Upper lobe of left lung (tissue), 6 donors: Measurements from ENCODE around the gene CBX2. TPM values are rescaled to one million over a fixed set of nuclear protein-coding genes. Genes with fewer than 3 reads are reported as not detected.

Experiments used
- ATAC-seq, 2 donors: fragments of 200-7000 bp; cut with Tn5 transposase; one replicate each; pipeline ENCODE4 v1.9.1; 2022; ENCODE audit warnings: mild to moderate bottlenecking in 2 of 2, moderate library complexity in 2 of 2; ENCODE audit not compliant: low FRiP score in 2 of 2
- DNase-seq, 2 donors: peaks; one replicate each; pipeline ENCODE4 v3.0.0-alpha.2; 2019 to 2020
- H3K27ac ChIP-seq, 4 donors: fragments of 200-600 bp; sonication (generic); one replicate each; pipeline ENCODE4 v1.5.1; 2016 to 2019
- H3K27me3 ChIP-seq, 4 donors: fragments of 200-600 bp; sonication (generic); one replicate each; pipeline ENCODE4 v1.5.1; 2017 to 2019
- H3K36me3 ChIP-seq, 4 donors: fragments of 200-600 bp; sonication (generic); one replicate each; pipeline ENCODE4 v1.5.1; 2016 to 2019
- H3K4me1 ChIP-seq, 4 donors: fragments of 200-600 bp; sonication (generic); one replicate each; pipeline ENCODE4 v1.5.1; 2018 to 2019
- H3K4me3 ChIP-seq, 4 donors: fragments of 200-600 bp; sonication (generic); one replicate each; pipeline ENCODE4 v1.5.1; 2017 to 2019; ENCODE audit warnings: mild to moderate bottlenecking in 2 of 4, moderate library complexity in 1 of 4
- H3K9me3 ChIP-seq, 4 donors: fragments of 200-600 bp; sonication (generic); one replicate each; pipeline ENCODE4 v1.5.1; 2018 to 2019
- EP300 ChIP-seq, 4 donors: sonication (generic); formaldehyde crosslinking; IDR thresholded peaks; one replicate each; pipeline ENCODE4 v1.5.1; 2017; ENCODE audit warnings: antibody characterized with exemption in 4 of 4, control low read depth in 2 of 4
- POLR2A ChIP-seq, 4 donors: fragments of 450-650 bp; IDR thresholded peaks; one replicate each; pipeline ENCODE4 v1.5.1; 2016 to 2017; ENCODE audit warnings: antibody characterized with exemption in 4 of 4, mild to moderate bottlenecking in 2 of 4
- POLR2AphosphoS5 ChIP-seq, 2 donors: sonication (generic); formaldehyde crosslinking; IDR thresholded peaks; one replicate each; pipeline ENCODE4 v1.5.1; 2017; ENCODE audit warnings: antibody characterized with exemption in 2 of 2
- WGBS, 2 donors: methylation state at CpG; one replicate each; pipeline ENCODE4 v1.1.5; 2017 to 2018; 5-methylcytosine and 5-hydroxymethylcytosine counted together
- total RNA-seq, 6 donors: library from RNA; depleted of rRNA in 4 of 6; stranded (reverse); fragments of >200 nt in 4 of 6; gene quantifications; one replicate each; pipeline versions ENCODE4 v1.1.0 to v1.2.1, GENCODE V29; 2016 to 2021
- TF ChIP-seq, protein P1 (sequence below), 6 experiments: fragments of 450-650 bp in 4 of 6; fragments of 200-600 bp in 2 of 6; sonication (generic) in 2 of 6; IDR thresholded peaks; one replicate each; pipeline ENCODE4 v1.5.1; 2016 to 2019; ENCODE audit warnings: antibody characterized with exemption in 6 of 6
- donor health status: DM: no; HTN: no; CAD: no; lungs with moderate emphysema.
- donor health status: DM: no; HTN: yes; CAD: no; lungs with severe emphysema.

CBX2 gene
- total RNA-seq, 6 donors from 2014 or later: 0.89 to 4.7 (median 1.5) TPM

DNA sequence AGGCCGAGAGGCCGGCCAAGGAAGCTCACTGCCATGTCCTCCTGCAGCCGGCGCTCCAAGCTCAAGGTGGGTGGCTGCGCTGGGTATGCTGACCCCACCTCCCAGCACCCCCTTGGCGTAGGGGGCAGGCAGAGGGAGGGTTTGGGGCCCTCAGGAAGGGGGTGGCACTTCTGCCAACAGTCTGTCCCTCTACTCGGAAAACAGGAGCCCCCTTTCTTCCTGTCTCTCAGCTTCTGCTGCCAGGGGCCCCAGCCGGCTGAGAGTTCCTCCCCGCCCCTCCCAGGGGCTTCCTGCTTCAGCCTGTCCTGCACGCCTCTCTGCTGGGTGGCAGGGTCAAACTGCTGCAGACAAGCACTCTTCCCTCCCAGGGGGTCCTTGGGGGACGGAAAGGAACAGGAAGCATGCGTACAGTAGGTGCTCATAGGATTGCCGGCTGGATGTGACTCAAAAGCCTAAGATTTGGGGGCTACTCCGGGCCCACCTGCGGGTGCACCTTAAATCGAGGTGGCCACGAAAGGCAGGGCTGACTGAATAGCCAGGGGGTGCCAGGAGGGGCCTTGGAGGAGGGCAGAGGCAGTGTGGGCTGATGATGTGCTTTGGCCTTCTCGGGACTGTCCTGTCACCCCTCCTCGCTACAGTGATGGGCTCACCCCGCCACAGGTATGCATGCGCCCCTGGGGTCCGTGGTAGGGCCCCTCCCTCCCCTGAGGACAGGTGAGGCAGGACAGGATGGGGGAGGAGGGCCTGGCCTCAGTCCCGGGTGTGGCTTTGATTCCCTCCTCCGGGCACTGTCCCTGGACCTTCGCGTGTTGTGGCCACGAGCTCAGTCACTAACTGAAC is 4.0 kb downstream of the CBX2 start:
- H3K27ac ChIP-seq: no peak overlapping the region
- H3K4me1 ChIP-seq: peaks cover 15 to 30% (median 18%) of the 10 kb centered on the region in 4 donors
- ATAC-seq: no peak
- TF ChIP-seq EP300 (IDR thresholded peaks at IDR 0.05) (no peak), POLR2AphosphoS5 (IDR thresholded peaks at IDR 0.05) (no peak), POLR2A (IDR thresholded peaks at IDR 0.05) (no peak)
- TF ChIP-seq, protein P1, sequence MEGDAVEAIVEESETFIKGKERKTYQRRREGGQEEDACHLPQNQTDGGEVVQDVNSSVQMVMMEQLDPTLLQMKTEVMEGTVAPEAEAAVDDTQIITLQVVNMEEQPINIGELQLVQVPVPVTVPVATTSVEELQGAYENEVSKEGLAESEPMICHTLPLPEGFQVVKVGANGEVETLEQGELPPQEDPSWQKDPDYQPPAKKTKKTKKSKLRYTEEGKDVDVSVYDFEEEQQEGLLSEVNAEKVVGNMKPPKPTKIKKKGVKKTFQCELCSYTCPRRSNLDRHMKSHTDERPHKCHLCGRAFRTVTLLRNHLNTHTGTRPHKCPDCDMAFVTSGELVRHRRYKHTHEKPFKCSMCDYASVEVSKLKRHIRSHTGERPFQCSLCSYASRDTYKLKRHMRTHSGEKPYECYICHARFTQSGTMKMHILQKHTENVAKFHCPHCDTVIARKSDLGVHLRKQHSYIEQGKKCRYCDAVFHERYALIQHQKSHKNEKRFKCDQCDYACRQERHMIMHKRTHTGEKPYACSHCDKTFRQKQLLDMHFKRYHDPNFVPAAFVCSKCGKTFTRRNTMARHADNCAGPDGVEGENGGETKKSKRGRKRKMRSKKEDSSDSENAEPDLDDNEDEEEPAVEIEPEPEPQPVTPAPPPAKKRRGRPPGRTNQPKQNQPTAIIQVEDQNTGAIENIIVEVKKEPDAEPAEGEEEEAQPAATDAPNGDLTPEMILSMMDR (IDR thresholded peaks at IDR 0.05): no peak
- peaks cover 0 to 13% (median 4%) of the 10 kb centered on the region in 4 donors for H3K27me3 ChIP-seq
- peaks cover 0 to 5% (median 1%) of the 10 kb centered on the region in 4 donors for H3K36me3 ChIP-seq
- peak in 1 of 2 donors; percentile 53 for DNase-seq
- 66 to 85% methylated on average over 21 to 26 of the region's 27 CpGs for WGBS, 2 donors
- H3K4me3 ChIP-seq: no peak overlapping the region
- H3K9me3 ChIP-seq: no peaks in the 10 kb centered on the region

DNA sequence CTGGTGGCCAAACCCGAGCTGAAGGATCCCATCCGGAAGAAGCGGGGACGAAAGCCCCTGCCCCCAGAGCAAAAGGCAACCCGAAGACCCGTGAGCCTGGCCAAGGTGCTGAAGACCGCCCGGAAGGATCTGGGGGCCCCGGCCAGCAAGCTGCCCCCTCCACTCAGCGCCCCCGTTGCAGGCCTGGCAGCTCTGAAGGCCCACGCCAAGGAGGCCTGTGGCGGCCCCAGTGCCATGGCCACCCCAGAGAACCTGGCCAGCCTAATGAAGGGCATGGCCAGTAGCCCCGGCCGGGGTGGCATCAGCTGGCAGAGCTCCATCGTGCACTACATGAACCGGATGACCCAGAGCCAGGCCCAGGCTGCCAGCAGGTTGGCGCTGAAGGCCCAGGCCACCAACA is 5.9 kb downstream of the CBX2 start:
- TF ChIP-seq EP300 (IDR thresholded peaks at IDR 0.05) (no peak), POLR2AphosphoS5 (IDR thresholded peaks at IDR 0.05) (no peak), POLR2A (IDR thresholded peaks at IDR 0.05) (no peak)
- TF ChIP-seq, protein P1 (IDR thresholded peaks at IDR 0.05): no peak
- DNase-seq: no peak

DNA sequence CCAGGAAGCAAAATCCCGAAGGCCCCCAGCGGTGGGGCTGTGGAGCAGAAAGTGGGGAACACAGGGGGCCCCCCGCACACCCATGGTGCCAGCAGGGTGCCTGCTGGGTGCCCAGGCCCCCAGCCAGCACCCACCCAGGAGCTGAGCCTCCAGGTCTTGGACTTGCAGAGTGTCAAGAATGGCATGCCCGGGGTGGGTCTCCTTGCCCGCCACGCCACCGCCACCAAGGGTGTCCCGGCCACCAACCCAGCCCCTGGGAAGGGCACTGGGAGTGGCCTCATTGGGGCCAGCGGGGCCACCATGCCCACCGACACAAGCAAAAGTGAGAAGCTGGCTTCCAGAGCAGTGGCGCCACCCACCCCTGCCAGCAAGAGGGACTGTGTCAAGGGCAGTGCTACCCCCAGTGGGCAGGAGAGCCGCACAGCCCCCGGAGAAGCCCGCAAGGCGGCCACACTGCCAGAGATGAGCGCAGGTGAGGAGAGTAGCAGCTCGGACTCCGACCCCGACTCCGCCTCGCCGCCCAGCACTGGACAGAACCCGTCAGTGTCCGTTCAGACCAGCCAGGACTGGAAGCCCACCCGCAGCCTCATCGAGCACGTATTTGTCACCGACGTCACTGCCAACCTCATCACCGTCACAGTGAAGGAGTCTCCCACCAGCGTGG is 6.5 kb downstream of the CBX2 start:
- Histone ChIP-seq H3K36me3 (peaks cover 0 to 5% (median 1%) of the 10 kb centered on the region in 4 donors), H3K4me3 (no peak overlapping the region), H3K27ac (no peak overlapping the region), H3K27me3 (peaks cover 0 to 11% (median 4%) of the 10 kb centered on the region in 4 donors), H3K9me3 (no peaks in the 10 kb centered on the region), H3K4me1 (peaks cover 0 to 11% (median 1%) of the 10 kb centered on the region in 4 donors)
- TF ChIP-seq EP300 (IDR thresholded peaks at IDR 0.05) (no peak), POLR2AphosphoS5 (IDR thresholded peaks at IDR 0.05) (no peak), POLR2A (IDR thresholded peaks at IDR 0.05) (no peak)
- TF ChIP-seq, protein P1 (IDR thresholded peaks at IDR 0.05): no peak
- no peak for ATAC-seq
- 95% methylated on average over 20 to 28 of the region's 31 CpGs for WGBS, 2 donors
- DNase-seq: peak in 1 of 2 donors; percentile 77

More for the DNA sequence above, 5.9 kb downstream of the CBX2 start:
- H3K4me1 ChIP-seq: peaks cover 1 to 15% (median 4%) of the 10 kb centered on the region in 4 donors
- H3K27me3 ChIP-seq: peaks cover 0 to 6% (median 2%) of the 10 kb centered on the region in 4 donors
- WGBS, 2 donors: 97% methylated on average over 18 of the region's 18 CpGs; no CpG with 5 or more reads in 1 of the 2 donors
- no peak overlapping the region for H3K27ac ChIP-seq
- no peak for ATAC-seq
- H3K4me3 ChIP-seq: no peak overlapping the region
- peaks cover 0 to 5% (median 1%) of the 10 kb centered on the region in 4 donors for H3K36me3 ChIP-seq
- H3K9me3 ChIP-seq: no peaks in the 10 kb centered on the region

DNA sequence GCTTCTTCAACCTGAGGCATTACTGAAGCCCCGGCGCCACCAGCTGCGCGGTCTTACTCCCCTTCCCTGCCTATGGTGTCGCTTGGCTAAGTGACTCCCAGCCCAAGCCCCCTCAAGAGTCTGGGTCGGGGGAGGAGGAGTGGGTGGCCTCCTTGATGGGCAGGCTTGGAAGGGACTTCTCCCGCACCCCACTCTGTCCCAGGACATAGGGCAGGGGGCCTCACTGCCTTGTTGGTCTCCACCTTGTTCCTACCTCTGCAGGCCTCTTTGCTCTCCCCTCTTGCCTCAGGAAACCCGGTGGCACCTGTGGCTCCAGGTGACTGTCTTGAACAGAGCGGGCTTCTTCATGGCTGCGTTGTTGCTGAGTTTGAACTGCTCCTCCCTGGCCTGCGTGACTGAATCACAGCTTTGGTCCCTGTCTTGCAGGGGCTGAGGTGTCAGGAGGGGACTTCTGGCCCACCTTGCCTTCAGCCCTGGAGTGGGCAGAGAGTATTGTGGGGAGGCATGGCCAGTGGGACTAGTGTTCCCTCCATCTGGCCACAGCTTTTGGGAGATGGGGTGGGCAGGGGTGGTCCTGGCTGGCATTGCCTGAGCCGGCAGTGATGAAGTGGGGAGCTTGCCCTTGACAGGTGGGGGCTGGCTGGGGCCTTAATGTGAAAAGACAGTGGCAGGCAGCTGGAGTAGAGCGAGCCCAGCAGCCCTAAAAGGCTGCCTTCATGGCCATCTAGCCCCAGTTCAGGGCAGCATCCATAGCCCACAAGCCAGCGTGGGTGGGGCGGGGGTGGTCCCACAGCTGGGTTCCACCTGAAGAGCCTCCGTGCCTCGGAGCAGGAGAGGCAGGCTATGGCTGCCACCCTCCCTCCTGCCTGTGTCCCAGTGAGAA is 7.3 kb downstream of the CBX2 start:
- WGBS, 2 donors: 93 to 97% methylated on average over 10 to 15 of the region's 17 CpGs
- ATAC-seq (no peak), DNase-seq (peak in 1 of 2 donors; percentile 44)
- Histone ChIP-seq H3K27ac (no peak overlapping the region), H3K4me1 (peaks cover 7 to 18% (median 9%) of the 10 kb centered on the region in 4 donors), H3K36me3 (peaks cover 0 to 5% (median 1%) of the 10 kb centered on the region in 4 donors), H3K27me3 (peaks cover 0 to 18% (median 9%) of the 10 kb centered on the region in 4 donors), H3K9me3 (no peaks in the 10 kb centered on the region), H3K4me3 (no peak overlapping the region)
- TF ChIP-seq POLR2AphosphoS5 (IDR thresholded peaks at IDR 0.05): no peak
- TF ChIP-seq EP300 (IDR thresholded peaks at IDR 0.05): no peak
- TF ChIP-seq, protein P1 (IDR thresholded peaks at IDR 0.05): no peak
- no peak for TF ChIP-seq POLR2A (IDR thresholded peaks at IDR 0.05)
